HFF-Myc (cell line): ENCODE results near the gene NPHP4.

Experiments used
- DNase-seq: peaks from one replicate; pipeline ENCODE4 v3.0.0-alpha.2; 2011; ENCODE audit warnings: low read depth; ENCODE audit errors: extremely low read depth
- H3K4me3 ChIP-seq: replicated peaks from 2 replicates; pipeline ENCODE4 v1.5.1; 2011; ENCODE audit warnings: low read depth, mild to moderate bottlenecking, control low read depth, low read length
- TF ChIP-seq, protein P1 (sequence below): IDR thresholded peaks from 2 replicates; pipeline ENCODE4 v1.5.1; 2012; ENCODE audit warnings: mild to moderate bottlenecking, low read depth, low read length, control low read depth; ENCODE audit errors: missing control alignments

Gene NPHP4

DNA sequence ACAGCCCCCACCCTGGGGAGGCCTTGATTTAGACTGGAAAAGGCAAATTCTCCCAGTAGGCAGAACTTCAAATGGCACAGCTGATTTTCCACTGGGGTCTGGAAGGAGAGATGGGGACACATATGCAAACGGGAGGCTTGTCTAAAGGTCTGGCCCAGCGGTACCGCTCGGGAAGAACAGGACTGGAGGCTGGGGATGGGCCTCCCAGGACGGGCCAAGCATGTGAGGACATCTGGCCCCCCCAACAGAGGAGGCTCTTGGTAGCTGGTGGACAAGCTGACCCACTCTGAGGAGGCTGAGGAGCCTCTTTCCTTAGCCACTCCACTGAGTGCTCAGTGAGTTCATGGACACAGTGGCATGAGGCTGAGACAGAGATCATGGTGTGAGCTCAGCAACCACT is 170.0 kb downstream of the NPHP4 start:
- no peak overlapping the region for H3K4me3 ChIP-seq
- no peak for DNase-seq
- TF ChIP-seq, protein P1, sequence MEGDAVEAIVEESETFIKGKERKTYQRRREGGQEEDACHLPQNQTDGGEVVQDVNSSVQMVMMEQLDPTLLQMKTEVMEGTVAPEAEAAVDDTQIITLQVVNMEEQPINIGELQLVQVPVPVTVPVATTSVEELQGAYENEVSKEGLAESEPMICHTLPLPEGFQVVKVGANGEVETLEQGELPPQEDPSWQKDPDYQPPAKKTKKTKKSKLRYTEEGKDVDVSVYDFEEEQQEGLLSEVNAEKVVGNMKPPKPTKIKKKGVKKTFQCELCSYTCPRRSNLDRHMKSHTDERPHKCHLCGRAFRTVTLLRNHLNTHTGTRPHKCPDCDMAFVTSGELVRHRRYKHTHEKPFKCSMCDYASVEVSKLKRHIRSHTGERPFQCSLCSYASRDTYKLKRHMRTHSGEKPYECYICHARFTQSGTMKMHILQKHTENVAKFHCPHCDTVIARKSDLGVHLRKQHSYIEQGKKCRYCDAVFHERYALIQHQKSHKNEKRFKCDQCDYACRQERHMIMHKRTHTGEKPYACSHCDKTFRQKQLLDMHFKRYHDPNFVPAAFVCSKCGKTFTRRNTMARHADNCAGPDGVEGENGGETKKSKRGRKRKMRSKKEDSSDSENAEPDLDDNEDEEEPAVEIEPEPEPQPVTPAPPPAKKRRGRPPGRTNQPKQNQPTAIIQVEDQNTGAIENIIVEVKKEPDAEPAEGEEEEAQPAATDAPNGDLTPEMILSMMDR = no peak

DNA sequence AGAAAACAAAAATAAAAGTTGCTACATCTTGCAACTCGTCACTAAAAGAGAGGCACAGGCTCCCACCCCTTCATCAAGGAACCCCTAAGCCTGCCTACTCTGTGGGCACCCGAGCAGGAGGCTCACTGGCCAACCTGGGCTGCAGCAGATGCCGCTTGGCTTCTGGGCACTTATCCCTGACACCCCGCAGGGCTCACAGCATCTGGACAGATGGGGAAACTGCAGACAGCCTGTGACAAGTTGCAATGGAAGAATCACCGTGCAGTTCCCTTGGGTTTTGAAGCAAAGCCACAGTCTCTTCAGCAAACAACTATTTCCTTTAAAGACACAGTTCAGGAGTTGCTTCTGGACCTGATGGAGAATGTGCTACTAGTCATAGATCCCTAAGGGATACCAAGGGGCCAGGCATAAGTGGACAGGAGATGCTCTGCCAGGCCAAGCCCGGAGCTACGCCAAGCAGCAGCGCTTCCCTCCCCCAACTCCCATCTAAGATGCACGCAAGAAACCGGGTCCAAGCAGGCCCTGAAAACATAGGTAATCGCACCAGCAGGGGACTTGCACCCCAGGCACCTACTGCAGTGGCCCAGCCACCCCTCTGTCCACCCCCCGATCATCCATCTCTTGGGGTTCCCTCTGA is 170.6 kb downstream of the NPHP4 start:
- H3K4me3 ChIP-seq = no peak overlapping the region
- no peak for DNase-seq
- TF ChIP-seq, protein P1 = no peak

GRCh38 chr1:5820026-5820421 is 172.2 kb downstream of the NPHP4 start:
- TF ChIP-seq, protein P1 = no peak
- DNase-seq = no peak
- no peak overlapping the region for H3K4me3 ChIP-seq

DNA sequence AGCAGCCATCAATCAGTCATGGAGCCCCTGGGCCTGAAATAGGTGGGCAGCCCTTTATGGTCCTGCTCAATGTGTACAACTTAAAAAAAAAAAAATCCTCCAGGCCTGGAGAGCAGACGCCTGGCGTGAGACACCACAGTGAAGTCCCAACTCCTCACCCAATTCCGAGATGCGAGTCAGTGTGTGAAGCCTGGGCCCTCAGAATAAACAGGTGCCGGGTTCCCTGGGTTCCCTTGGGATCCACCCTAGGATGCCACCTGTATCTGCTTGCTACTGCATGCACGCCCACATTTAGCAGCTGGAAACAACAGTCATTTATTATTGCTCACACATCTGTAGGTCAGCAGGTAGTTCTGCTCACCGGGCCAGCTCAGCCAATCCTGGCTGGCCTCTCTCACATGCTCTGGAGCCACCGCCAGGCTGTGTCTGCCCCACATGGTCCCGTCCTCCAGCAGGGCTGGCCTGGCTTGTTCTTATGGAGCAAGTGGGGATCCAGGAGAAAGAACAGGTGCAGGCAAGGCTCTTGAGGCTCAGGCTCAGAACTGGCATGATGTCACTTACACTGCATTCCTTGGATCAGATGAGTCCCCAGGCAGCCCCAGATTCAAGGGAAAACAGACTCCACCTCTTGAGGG is 172.7 kb downstream of the NPHP4 start:
- DNase-seq = no peak
- H3K4me3 ChIP-seq = no peak overlapping the region

GRCh38 chr1:5818755-5819154 is 173.5 kb downstream of the NPHP4 start:
- TF ChIP-seq, protein P1 = no peak

More for the DNA sequence above, 172.7 kb downstream of the NPHP4 start:
- TF ChIP-seq, protein P1 = no peak

DNA sequence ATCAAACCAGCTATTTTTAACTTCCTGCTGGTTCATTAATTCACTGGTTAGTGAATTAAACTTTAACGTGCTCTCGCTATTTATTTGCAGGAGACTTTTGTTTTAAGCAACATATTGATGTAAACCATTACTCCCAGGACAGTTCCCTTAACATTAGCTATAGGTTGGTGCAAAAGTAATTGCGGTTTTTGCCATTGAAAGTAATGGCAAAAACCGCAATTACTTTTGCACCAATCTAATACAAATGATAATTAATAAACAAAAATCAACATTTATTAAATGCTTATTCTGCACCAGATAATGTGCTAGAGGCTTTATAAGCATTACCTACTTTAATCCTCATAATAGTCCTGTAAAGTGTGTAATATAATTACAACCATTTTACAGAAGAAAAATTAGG is 176.5 kb downstream of the NPHP4 start:
- H3K4me3 ChIP-seq = no peak overlapping the region
- DNase-seq = no peak
- TF ChIP-seq, protein P1 = no peak

More at GRCh38 chr1:5818755-5819154, 173.5 kb downstream of the NPHP4 start:
- no peak overlapping the region for H3K4me3 ChIP-seq
- DNase-seq = no peak
